Mesendoderm (in vitro differentiated cells): ENCODE results near the gene VSTM2B.
A peak's percentile ranks its signal among the peaks of the same experiment; 100 is the strongest.
"Not testable (repeated sequence)": the region's sequence is repeated elsewhere in the genome, so short reads cannot be mapped to it uniquely, and the experiment has no call there.

Experiments
- DNase-seq: peaks from one replicate; pipeline ENCODE4 v3.0.0; 2013
- H2AK5ac ChIP-seq: 2 replicates; pipeline ENCODE4 v1.6.1; 2013; ENCODE audit warnings: low read length, inconsistent platforms
- H2BK120ac ChIP-seq: 2 replicates; pipeline ENCODE4 v1.6.1; 2013; ENCODE audit warnings: low read depth, mild to moderate bottlenecking, low read length, moderate library complexity, mixed read lengths
- H2BK15ac ChIP-seq: replicated peaks from 2 replicates; pipeline ENCODE4 v1.6.1; 2013; ENCODE audit warnings: low read depth, mild to moderate bottlenecking, moderate library complexity
- H2BK5ac ChIP-seq: 2 replicates; pipeline ENCODE4 v1.6.1; 2013; ENCODE audit warnings: low read length, inconsistent platforms
- H3K18ac ChIP-seq: 2 replicates; pipeline ENCODE4 v1.6.1; 2013; ENCODE audit warnings: mild to moderate bottlenecking, low read length, mixed read lengths
- H3K23ac ChIP-seq: one replicate; pipeline ENCODE4 v1.6.1; 2013; ENCODE audit warnings: low read length
- H3K27ac ChIP-seq: 2 replicates; pipeline ENCODE4 v1.5.1; 2013; ENCODE audit warnings: low read depth, mild to moderate bottlenecking, inconsistent platforms, low read length, moderate library complexity
- H3K27me3 ChIP-seq: 2 replicates; pipeline ENCODE4 v1.6.1; 2013; ENCODE audit warnings: low read length, control low read depth, mild to moderate bottlenecking, inconsistent platforms; ENCODE audit not compliant: insufficient read depth, poor library complexity
- H3K36me3 ChIP-seq: 2 replicates; pipeline ENCODE4 v1.6.1; 2013; ENCODE audit warnings: low read length, inconsistent platforms; ENCODE audit not compliant: control insufficient read depth, insufficient read depth
- H3K4ac ChIP-seq: one replicate; pipeline ENCODE4 v1.6.1; 2013; ENCODE audit warnings: low read depth, mild to moderate bottlenecking, low read length, moderate library complexity
- H3K4me1 ChIP-seq: 2 replicates; pipeline ENCODE4 v1.6.1; 2013; ENCODE audit warnings: low read depth, low read length, inconsistent platforms; ENCODE audit not compliant: control insufficient read depth
- H3K4me2 ChIP-seq: 2 replicates; pipeline ENCODE4 v1.6.1; 2013; ENCODE audit warnings: low read length
- H3K4me3 ChIP-seq: 2 replicates; pipeline ENCODE4 v1.5.1; 2013; ENCODE audit warnings: mild to moderate bottlenecking, low read length
- H3K56ac ChIP-seq: one replicate; pipeline ENCODE4 v1.6.1; 2013; ENCODE audit warnings: low read length
- H3K79me1 ChIP-seq: 2 replicates; pipeline ENCODE4 v1.6.1; 2013; ENCODE audit warnings: low read length, inconsistent platforms
- H3K79me2 ChIP-seq: 2 replicates; pipeline ENCODE4 v1.6.1; 2013; ENCODE audit warnings: mild to moderate bottlenecking, low read length; ENCODE audit not compliant: control insufficient read depth, insufficient read depth
- H3K9ac ChIP-seq: 2 replicates; pipeline ENCODE4 v1.6.1; 2013; ENCODE audit warnings: low read length, inconsistent platforms
- H4K5ac ChIP-seq: one replicate; pipeline ENCODE4 v1.6.1; 2013; ENCODE audit warnings: low read length
- H4K8ac ChIP-seq: one replicate; pipeline ENCODE4 v1.6.1; 2013; ENCODE audit warnings: low read depth, mild to moderate bottlenecking, control low read depth, low read length, moderate library complexity
- WGBS: extraction: QIAGEN DNeasy Blood & Tissue Kit; methylation state at CpG from one replicate; pipeline ENCODE4 v1.1.7; 2013; ENCODE audit warnings: low lambda C conversion rate, missing lambda C conversion rate; ENCODE audit not compliant: insufficient coverage; ENCODE audit errors: extremely low coverage; 5-methylcytosine and 5-hydroxymethylcytosine counted together

The VSTM2B gene

DNA sequence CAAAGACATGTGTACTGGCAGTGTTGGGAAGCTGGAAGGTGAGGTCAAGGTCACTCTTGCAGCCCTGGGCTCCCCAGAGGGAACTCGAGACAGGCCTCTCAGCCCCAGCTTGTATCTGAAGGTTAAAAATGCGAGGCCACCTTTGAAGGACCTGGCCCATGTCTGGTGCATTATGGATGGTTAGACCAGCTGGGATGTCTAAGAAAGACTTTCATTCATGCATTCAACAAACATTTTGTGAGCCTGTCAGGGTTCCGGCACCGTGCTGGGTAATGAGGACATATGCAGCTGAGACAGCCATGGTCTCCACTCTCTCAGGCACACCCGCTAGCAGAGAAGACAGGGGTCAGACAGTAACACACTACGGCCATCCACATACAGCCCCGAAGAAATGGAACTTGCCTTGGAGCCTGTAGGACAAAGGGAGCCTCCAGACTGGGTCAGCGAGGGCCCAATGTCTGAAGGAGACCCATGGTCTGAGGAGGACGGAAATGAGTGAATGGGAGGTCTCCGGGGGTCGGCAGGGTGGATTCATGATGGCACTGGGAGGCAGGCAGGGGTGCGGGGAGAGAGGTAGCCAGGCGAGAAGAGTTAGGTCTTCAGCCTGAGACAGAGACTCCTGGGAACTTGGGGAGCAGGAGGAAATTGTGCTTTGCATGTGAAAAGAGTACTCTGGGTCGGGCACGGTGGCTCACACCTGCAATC, 19.0 kb downstream of the VSTM2B start:
- Histone ChIP-seq H3K36me3 (no peaks in the 10 kb centered on the region), H4K8ac (no peak overlapping the region), H3K79me1 (no peaks in the 10 kb centered on the region), H2AK5ac (no peak overlapping the region), H3K9ac (no peak overlapping the region), H3K56ac (no peak overlapping the region), H3K27me3 (no peaks in the 10 kb centered on the region), H3K79me2 (no peaks in the 10 kb centered on the region), H2BK120ac (no peak overlapping the region), H3K18ac (no peak overlapping the region), H3K27ac (no peak overlapping the region), H3K4me1 (no peaks in the 10 kb centered on the region), H3K4me3 (no peak overlapping the region), H3K4ac (no peak overlapping the region), H3K23ac (no peak overlapping the region), H4K5ac (no peak overlapping the region), H3K4me2 (no peak overlapping the region), H2BK5ac (no peak overlapping the region), H2BK15ac (no peak overlapping the region)
- DNase-seq = no peak
- WGBS = no CpG with 5 or more reads among the region's 15 CpGs

DNA sequence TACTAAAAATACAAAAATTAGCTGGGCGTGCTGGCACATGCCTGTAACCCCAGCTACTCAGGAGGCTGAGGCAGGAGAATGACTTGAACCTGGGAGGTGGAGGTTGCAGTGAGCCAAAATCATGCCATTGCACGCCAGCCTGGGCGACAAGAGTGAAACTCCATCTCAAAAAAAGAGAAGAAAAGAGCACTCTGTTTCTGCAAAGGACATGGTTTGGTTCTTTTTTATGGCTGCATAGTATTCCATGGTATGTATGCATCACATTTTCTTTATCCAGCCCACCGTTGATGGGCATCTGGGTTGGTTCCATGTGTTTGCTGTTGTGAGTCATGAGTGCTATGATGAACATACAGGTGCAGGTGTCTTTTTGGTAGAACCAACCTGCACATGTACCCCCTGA, 19.7 kb downstream of the VSTM2B start:
- not testable (repeated sequence) for H2BK120ac ChIP-seq, H3K56ac ChIP-seq, H3K27me3 ChIP-seq, H3K27ac ChIP-seq, H3K23ac ChIP-seq, H3K4me1 ChIP-seq, H3K4ac ChIP-seq, H2BK15ac ChIP-seq, H3K36me3 ChIP-seq, H4K8ac ChIP-seq, DNase-seq, H3K4me3 ChIP-seq, H2BK5ac ChIP-seq, H4K5ac ChIP-seq, H3K9ac ChIP-seq, H2AK5ac ChIP-seq, H3K18ac ChIP-seq, H3K79me2 ChIP-seq, H3K79me1 ChIP-seq, H3K4me2 ChIP-seq
- no CpG with 5 or more reads among the region's 4 CpGs for WGBS

DNA sequence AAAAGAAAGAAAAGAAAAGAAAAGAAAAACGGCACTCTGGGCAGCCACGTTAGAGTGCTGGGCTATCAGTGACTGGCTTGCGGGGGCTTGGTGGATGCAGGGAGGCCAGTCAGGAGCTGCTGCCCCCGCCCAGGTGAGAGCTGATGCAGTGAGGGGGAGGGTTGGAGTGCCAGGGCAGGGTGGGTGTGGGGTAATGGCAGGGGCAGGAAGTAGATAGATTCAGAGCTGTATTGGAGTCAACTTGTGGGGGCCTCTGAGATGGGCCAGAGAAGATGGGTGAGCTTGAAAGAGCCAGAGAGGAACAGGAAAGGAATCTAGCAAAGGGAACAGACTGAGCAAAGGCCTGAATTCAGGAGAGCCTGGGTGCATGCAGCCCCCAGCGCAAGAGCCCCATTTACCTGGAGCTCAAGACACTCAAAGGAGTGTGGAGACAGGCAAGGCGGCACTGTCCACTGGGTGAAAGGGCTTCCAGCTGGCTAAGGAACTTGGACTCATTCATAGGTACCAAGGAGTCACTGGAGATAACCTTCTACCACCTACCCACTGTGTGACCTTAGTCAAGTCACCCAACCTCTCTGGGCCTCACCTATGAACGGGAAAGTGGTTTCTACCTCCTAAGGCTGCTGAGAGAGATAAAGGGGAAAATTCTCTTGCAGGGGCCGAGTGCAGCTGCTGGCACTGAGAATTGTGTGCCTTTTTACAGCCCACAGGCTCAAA, 20.2 kb downstream of the VSTM2B start:
- Histone ChIP-seq H2BK5ac (no peak overlapping the region), H3K18ac (no peak overlapping the region), H3K4me2 (no peak overlapping the region), H2BK15ac (no peak overlapping the region), H3K4me3 (no peak overlapping the region), H3K79me1 (no peaks in the 10 kb centered on the region), H3K4ac (no peak overlapping the region), H3K36me3 (no peaks in the 10 kb centered on the region), H3K79me2 (no peaks in the 10 kb centered on the region), H4K8ac (no peak overlapping the region), H3K4me1 (no peaks in the 10 kb centered on the region), H3K56ac (no peak overlapping the region), H3K23ac (no peak overlapping the region), H3K9ac (no peak overlapping the region), H2AK5ac (no peak overlapping the region), H3K27ac (no peak overlapping the region), H3K27me3 (no peaks in the 10 kb centered on the region), H2BK120ac (no peak overlapping the region), H4K5ac (no peak overlapping the region)
- WGBS = no CpG with 5 or more reads among the region's 8 CpGs
- DNase-seq = no peak

DNA sequence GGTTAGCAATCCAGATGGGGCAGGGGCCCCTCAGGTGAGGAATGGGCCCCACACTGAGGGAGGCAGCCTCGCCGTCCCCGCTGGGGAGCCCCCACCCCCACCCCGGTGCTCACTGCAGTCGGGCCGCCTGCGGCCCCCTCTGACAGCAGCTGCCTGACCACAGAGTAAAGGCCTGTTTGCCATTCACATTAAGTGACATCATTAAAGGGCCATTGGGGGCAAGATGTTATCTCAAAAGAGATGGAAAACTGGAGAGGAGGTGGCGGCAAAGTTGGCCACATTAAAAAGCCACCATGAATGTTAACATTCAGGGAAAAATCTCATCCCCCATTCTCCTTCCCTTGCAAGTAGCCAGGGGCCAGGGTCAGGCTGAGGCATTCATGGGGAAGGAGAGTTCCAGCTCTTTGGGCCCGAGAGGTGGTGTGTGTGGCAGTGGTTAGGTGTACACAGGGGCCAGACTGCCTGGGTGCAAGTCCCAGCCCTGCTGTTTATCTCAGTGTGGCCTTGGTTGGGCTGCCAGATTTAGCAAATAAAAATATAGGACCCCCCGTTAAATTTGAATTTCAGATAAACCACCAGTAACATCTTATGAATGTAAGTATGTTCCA, 20.9 kb downstream of the VSTM2B start:
- WGBS = no CpG with 5 or more reads among the region's 10 CpGs

DNA sequence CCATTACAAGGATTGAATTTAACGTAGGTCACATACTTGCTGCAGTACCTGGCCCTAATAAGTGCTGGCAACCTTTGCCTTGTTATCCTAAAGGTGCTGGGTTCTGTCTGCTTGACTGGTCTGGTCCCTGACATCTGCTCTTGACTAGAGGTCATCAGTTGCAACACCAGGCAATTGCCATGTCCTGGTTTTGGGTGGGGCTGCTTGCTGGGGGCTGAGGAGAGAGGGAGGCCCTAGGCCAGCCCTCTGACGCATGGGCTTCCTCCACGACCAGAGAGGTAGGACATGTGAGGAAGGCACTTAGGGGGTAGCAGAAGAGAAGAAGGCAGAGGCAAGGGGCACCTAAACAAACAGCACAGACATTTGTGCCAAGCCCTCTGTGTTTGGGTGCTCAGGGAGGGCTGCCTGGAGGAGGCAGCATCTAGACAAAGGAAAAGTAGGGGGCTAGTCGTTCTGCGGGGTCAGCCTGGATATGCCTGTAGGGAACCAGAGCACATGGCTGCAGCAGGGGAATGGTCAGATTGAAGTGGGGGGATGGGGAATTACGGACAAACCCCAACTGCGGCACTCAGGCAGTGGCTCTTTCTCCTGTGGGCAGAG, 21.7 kb downstream of the VSTM2B start:
- Histone ChIP-seq H3K79me1 (no peaks in the 10 kb centered on the region), H3K36me3 (no peaks in the 10 kb centered on the region), H3K27me3 (no peaks in the 10 kb centered on the region), H2BK15ac (no peak overlapping the region), H4K5ac (no peak overlapping the region), H3K27ac (no peak overlapping the region), H2AK5ac (no peak overlapping the region), H3K4ac (no peak overlapping the region), H3K56ac (no peak overlapping the region), H3K18ac (no peak overlapping the region), H4K8ac (no peak overlapping the region), H2BK5ac (no peak overlapping the region), H3K79me2 (no peaks in the 10 kb centered on the region), H3K4me2 (no peak overlapping the region), H3K9ac (no peak overlapping the region), H3K23ac (no peak overlapping the region), H3K4me3 (no peak overlapping the region), H3K4me1 (no peaks in the 10 kb centered on the region), H2BK120ac (no peak overlapping the region)
- no CpG with 5 or more reads among the region's 7 CpGs for WGBS
- DNase-seq = no peak

More for the DNA sequence above, 20.9 kb downstream of the VSTM2B start:
- Histone ChIP-seq H3K79me1 (no peaks in the 10 kb centered on the region), H3K9ac (no peak overlapping the region), H3K27me3 (no peaks in the 10 kb centered on the region), H3K4me3 (no peak overlapping the region), H3K79me2 (no peaks in the 10 kb centered on the region), H2BK15ac (no peak overlapping the region), H3K4ac (no peak overlapping the region), H4K8ac (no peak overlapping the region), H3K18ac (no peak overlapping the region), H4K5ac (no peak overlapping the region), H2BK5ac (no peak overlapping the region), H3K36me3 (no peaks in the 10 kb centered on the region), H3K23ac (no peak overlapping the region), H2AK5ac (no peak overlapping the region), H2BK120ac (no peak overlapping the region), H3K56ac (no peak overlapping the region), H3K4me1 (no peaks in the 10 kb centered on the region), H3K27ac (no peak overlapping the region), H3K4me2 (no peak overlapping the region)
- DNase-seq = peak; percentile 42
